ENCODE data around the gene SH3RF1. TPM values are rescaled to one million over a fixed set of nuclear protein-coding genes. Genes with fewer than 3 reads are reported as not detected.

SH3RF1 gene
- total RNA-seq, 2 donors from 2014 or later = 17.1 to 17.4 TPM

- peak overlapping the region; percentile 46 to 86 (median 70) for H3K27ac ChIP-seq
- 33 to 41% methylated on average over 2 of the region's 2 CpGs for WGBS, 2 donors
- H3K27me3 ChIP-seq = no peaks in the 10 kb centered on the region
- ATAC-seq (no peak), DNase-seq (no peak)
- no peaks in the 10 kb centered on the region for H3K9me3 ChIP-seq
- H3K4me3 ChIP-seq = no peak overlapping the region
- TF ChIP-seq CTCF (IDR thresholded peaks at IDR 0.05) = no peak
- no peak for TF ChIP-seq POLR2A (IDR thresholded peaks at IDR 0.05)
- peaks cover 91% of the 10 kb centered on the region for H3K4me1 ChIP-seq
- intact Hi-C loops (cut with DNase I) = no loop called here
- H3K36me3 ChIP-seq (replicated peaks in 1 of 2; ENCODE audit: insufficient read depth in 1 of 2, low read depth in 2 of 2) = no peaks in the 10 kb centered on the region
Observed at GRCh38 chr4:169253113-169253671, 17.6 kb downstream of the SH3RF1 start.

GRCh38 chr4:169252339-169253112 is 18.2 kb downstream of the SH3RF1 start:
- Histone ChIP-seq H3K27me3 (no peaks in the 10 kb centered on the region), H3K4me1 (peaks cover 85% of the 10 kb centered on the region), H3K36me3 (replicated peaks in 1 of 2; ENCODE audit: insufficient read depth in 1 of 2, low read depth in 2 of 2) (no peaks in the 10 kb centered on the region), H3K9me3 (no peaks in the 10 kb centered on the region), H3K27ac (peak overlapping the region; percentile 46 to 86 (median 70)), H3K4me3 (no peak overlapping the region)
- TF ChIP-seq POLR2A (IDR thresholded peaks at IDR 0.05) (no peak), CTCF (IDR thresholded peaks at IDR 0.05) (peak in 3 of 7 experiments; percentile 8 to 27 (median 24))
- WGBS, 2 donors = 7 to 9% methylated on average over 4 of the region's 4 CpGs
- intact Hi-C loops (cut with DNase I) = no loop called here
- DNase-seq = no peak
- peak; percentile 65 for ATAC-seq

GRCh38 chr4:169251291-169252235 is 19.2 kb downstream of the SH3RF1 start:
- Histone ChIP-seq H3K27ac (peak overlapping the region; percentile 46 to 86 (median 70)), H3K4me3 (no peak overlapping the region), H3K9me3 (no peaks in the 10 kb centered on the region), H3K4me1 (peaks cover 75% of the 10 kb centered on the region), H3K36me3 (replicated peaks in 1 of 2; ENCODE audit: insufficient read depth in 1 of 2, low read depth in 2 of 2) (no peaks in the 10 kb centered on the region), H3K27me3 (no peaks in the 10 kb centered on the region)
- ATAC-seq (peak; percentile 54), DNase-seq (no peak)
- no peak for TF ChIP-seq CTCF (IDR thresholded peaks at IDR 0.05)
- TF ChIP-seq POLR2A (IDR thresholded peaks at IDR 0.05) = peak in 1 of 3 donors; percentile 18
- intact Hi-C loops (cut with DNase I) = no loop called here
- WGBS, 2 donors = 66 to 74% methylated on average over 13 of the region's 13 CpGs

GRCh38 chr4:169250796-169251195 is 20.0 kb downstream of the SH3RF1 start:
- Histone ChIP-seq H3K9me3 (no peaks in the 10 kb centered on the region), H3K36me3 (replicated peaks in 1 of 2; ENCODE audit: insufficient read depth in 1 of 2, low read depth in 2 of 2) (no peaks in the 10 kb centered on the region), H3K27me3 (no peaks in the 10 kb centered on the region), H3K4me1 (peaks cover 67% of the 10 kb centered on the region), H3K27ac (peak overlapping the region in 3 of 4 donors; percentile 59 to 86 (median 80)), H3K4me3 (no peak overlapping the region)
- intact Hi-C loops (cut with DNase I) = no loop called here
- no peak for ATAC-seq
- no peak for DNase-seq
- no peak for TF ChIP-seq CTCF (IDR thresholded peaks at IDR 0.05)
- no peak for TF ChIP-seq POLR2A (IDR thresholded peaks at IDR 0.05)
- WGBS, 2 donors = 40 to 70% methylated on average over 1 of the region's 1 CpG

Data from body of pancreas (tissue), 4 donors.